CD4-positive, CD25-positive, alpha-beta regulatory T cell (primary cell): Measurements from ENCODE around the gene SPON1. TPM values are rescaled to one million over a fixed set of nuclear protein-coding genes. Genes with fewer than 3 reads are reported as not detected.

Experiments
- ATAC-seq, 2 donors: fragments of 150-1000 bp; cut with Tn5 transposase; one replicate each; pipeline ENCODE4 v1.10.0; 2021; ENCODE audit warnings: low read depth in 2 of 2, moderate number of reproducible peaks in 2 of 2, moderate library complexity in 1 of 2
- DNase-seq, 3 donors: peaks; one replicate each; pipeline versions ENCODE4 v3.0.0 to v3.0.0-alpha.2; 2012 to 2022; ENCODE audit warnings: mixed read lengths in 1 of 3
- H3K27ac ChIP-seq: one replicate; pipeline ENCODE4 v1.7.0; 2013; ENCODE audit warnings: mild to moderate bottlenecking, low read length; ENCODE audit not compliant: insufficient read depth, poor library complexity, severe bottlenecking
- H3K27me3 ChIP-seq: one replicate; pipeline ENCODE4 v1.7.0; 2013; ENCODE audit warnings: low read length; ENCODE audit not compliant: control insufficient read depth, insufficient read depth
- H3K36me3 ChIP-seq: one replicate; pipeline ENCODE4 v1.7.0; 2013; ENCODE audit warnings: mild to moderate bottlenecking, low read length, moderate library complexity; ENCODE audit not compliant: control insufficient read depth, insufficient read depth
- H3K4me1 ChIP-seq: 2 replicates; pipeline ENCODE4 v1.7.0; 2013; ENCODE audit warnings: mild to moderate bottlenecking, low read length; ENCODE audit not compliant: insufficient read depth, control insufficient read depth, poor library complexity, severe bottlenecking
- H3K4me3 ChIP-seq: one replicate; pipeline ENCODE4 v1.7.0; 2013; ENCODE audit warnings: low read depth, mild to moderate bottlenecking, low read length, moderate library complexity
- H3K9me3 ChIP-seq, 2 experiments: 1 replicate in 1 of 2; 2 replicates in 1 of 2; pipeline ENCODE4 v1.7.0; 2013; ENCODE audit warnings: low read length in 2 of 2, mild to moderate bottlenecking in 1 of 2, moderate library complexity in 1 of 2; ENCODE audit not compliant: control insufficient read depth in 2 of 2
- H3K27ac Mint-ChIP-seq, 3 donors: one replicate each; pipeline ENCODE4 v1.8.0; 2020 to 2022; ENCODE audit warnings: mild to moderate bottlenecking in 3 of 3, mixed read lengths in 3 of 3, moderate library complexity in 2 of 3
- H3K27me3 Mint-ChIP-seq: one replicate; pipeline ENCODE4 v1.8.0; 2022; ENCODE audit warnings: mild to moderate bottlenecking, mixed read lengths
- H3K36me3 Mint-ChIP-seq: one replicate; pipeline ENCODE4 v1.8.0; 2020; ENCODE audit warnings: mixed read lengths
- H3K4me1 Mint-ChIP-seq, 4 donors: one replicate each; pipeline ENCODE4 v1.8.0; 2020 to 2022; ENCODE audit warnings: mixed read lengths in 4 of 4, mild to moderate bottlenecking in 1 of 4
- H3K4me3 Mint-ChIP-seq, 4 donors: one replicate each; pipeline ENCODE4 v1.8.0; 2020 to 2022; ENCODE audit warnings: mild to moderate bottlenecking in 4 of 4, mixed read lengths in 4 of 4, moderate library complexity in 3 of 4
- H3K9me3 Mint-ChIP-seq, 7 donors: one replicate each; pipeline ENCODE4 v1.8.0; 2020 to 2022; ENCODE audit warnings: mixed read lengths in 7 of 7, mild to moderate bottlenecking in 3 of 7, moderate library complexity in 2 of 7
- polyA plus RNA-seq, 4 donors: library from polyadenylated mRNA; unstranded; fragments of 300-500 nt; fragmentation: Illumina TruSeq; gene quantifications; one replicate each; pipeline ENCODE4 v1.2.3, GENCODE V29; 2021
- total RNA-seq: library from RNA; stranded (reverse); gene quantifications from one replicate; pipeline ENCODE4 v1.2.3, GENCODE V29; 2022

The SPON1 gene
- total and polyA plus RNA-seq, 5 donors from 2014 or later: 0.45 to 1.2 (median 0.86) TPM

GRCh38 chr11:14007566-14007965, 45.0 kb downstream of the SPON1 start:
- Histone ChIP-seq H3K9me3 (no peaks in the 10 kb centered on the region), H3K27me3 (no peaks in the 10 kb centered on the region), H3K27ac (no peak overlapping the region), H3K4me3 (no peak overlapping the region), H3K4me1 (no peaks in the 10 kb centered on the region), H3K36me3 (no peaks in the 10 kb centered on the region)
- ATAC-seq: no peak
- H3K27me3 Mint-ChIP-seq: peaks cover 15% of the 10 kb centered on the region
- H3K4me1 Mint-ChIP-seq: no peaks in the 10 kb centered on the region
- H3K9me3 Mint-ChIP-seq: peaks cover 0 to 9% (median 2%) of the 10 kb centered on the region in 7 donors
- no peaks in the 10 kb centered on the region for H3K36me3 Mint-ChIP-seq
- no peak overlapping the region for H3K4me3 Mint-ChIP-seq
- no peak overlapping the region for H3K27ac Mint-ChIP-seq
- no peak for DNase-seq

GRCh38 chr11:14010665-14011064, 48.1 kb downstream of the SPON1 start:
- Mint-ChIP-seq H3K4me3 (no peak overlapping the region), H3K4me1 (no peaks in the 10 kb centered on the region), H3K27me3 (peaks cover 10% of the 10 kb centered on the region), H3K27ac (no peak overlapping the region), H3K9me3 (no peaks in the 10 kb centered on the region), H3K36me3 (no peaks in the 10 kb centered on the region)
- Histone ChIP-seq H3K27ac (no peak overlapping the region), H3K27me3 (no peaks in the 10 kb centered on the region), H3K9me3 (no peaks in the 10 kb centered on the region), H3K4me1 (no peaks in the 10 kb centered on the region), H3K4me3 (no peak overlapping the region), H3K36me3 (no peaks in the 10 kb centered on the region)
- DNase-seq (no peak), ATAC-seq (no peak)

GRCh38 chr11:14012846-14013245, 50.3 kb downstream of the SPON1 start:
- Mint-ChIP-seq H3K36me3 (no peaks in the 10 kb centered on the region), H3K27ac (peak overlapping the region in 1 of 3 donors; percentile 15), H3K27me3 (peaks cover 5% of the 10 kb centered on the region), H3K4me1 (no peaks in the 10 kb centered on the region), H3K4me3 (no peak overlapping the region), H3K9me3 (peaks cover 0 to 1% (median 0%) of the 10 kb centered on the region in 7 donors)
- H3K4me3 ChIP-seq: no peak overlapping the region
- ATAC-seq (no peak), DNase-seq (no peak)
- H3K36me3 ChIP-seq: no peaks in the 10 kb centered on the region
- H3K27ac ChIP-seq: no peak overlapping the region
- H3K4me1 ChIP-seq: no peaks in the 10 kb centered on the region
- no peaks in the 10 kb centered on the region for H3K9me3 ChIP-seq
- no peaks in the 10 kb centered on the region for H3K27me3 ChIP-seq

- H3K27me3 Mint-ChIP-seq: peaks cover 11% of the 10 kb centered on the region
- no peak overlapping the region for H3K27ac Mint-ChIP-seq
- DNase-seq: no peak
- ATAC-seq: no peak
- peaks cover 0 to 1% (median 0%) of the 10 kb centered on the region in 7 donors for H3K9me3 Mint-ChIP-seq
- no peak overlapping the region for H3K4me3 Mint-ChIP-seq
- H3K27me3 ChIP-seq: peaks cover 2% of the 10 kb centered on the region
- H3K4me3 ChIP-seq: no peak overlapping the region
- H3K36me3 ChIP-seq: no peaks in the 10 kb centered on the region
- no peaks in the 10 kb centered on the region for H3K9me3 ChIP-seq
- H3K36me3 Mint-ChIP-seq: no peaks in the 10 kb centered on the region
- no peaks in the 10 kb centered on the region for H3K4me1 Mint-ChIP-seq
- H3K4me1 ChIP-seq: no peaks in the 10 kb centered on the region
- no peak overlapping the region for H3K27ac ChIP-seq
Measured at GRCh38 chr11:14015711-14016110, 53.2 kb downstream of the SPON1 start.

- H3K4me3 ChIP-seq: no peak overlapping the region
- ATAC-seq: no peak
- H3K36me3 Mint-ChIP-seq: no peaks in the 10 kb centered on the region
- H3K27me3 ChIP-seq: peaks cover 2% of the 10 kb centered on the region
- H3K4me1 Mint-ChIP-seq: peaks cover 0 to 2% (median 0%) of the 10 kb centered on the region in 4 donors
- H3K4me1 ChIP-seq: no peaks in the 10 kb centered on the region
- no peak overlapping the region for H3K27ac Mint-ChIP-seq
- H3K4me3 Mint-ChIP-seq: no peak overlapping the region
- H3K36me3 ChIP-seq: no peaks in the 10 kb centered on the region
- peaks cover 15% of the 10 kb centered on the region for H3K27me3 Mint-ChIP-seq
- no peak overlapping the region for H3K27ac ChIP-seq
- H3K9me3 Mint-ChIP-seq: peaks cover 0 to 1% (median 0%) of the 10 kb centered on the region in 7 donors
- no peak for DNase-seq
- no peaks in the 10 kb centered on the region for H3K9me3 ChIP-seq
Measured at GRCh38 chr11:14018441-14018840, 55.9 kb downstream of the SPON1 start.

GRCh38 chr11:14021738-14022137, 59.2 kb downstream of the SPON1 start:
- H3K27me3 ChIP-seq: peaks cover 2% of the 10 kb centered on the region
- Mint-ChIP-seq H3K36me3 (no peaks in the 10 kb centered on the region), H3K4me1 (peaks cover 0 to 2% (median 0%) of the 10 kb centered on the region in 4 donors), H3K9me3 (no peaks in the 10 kb centered on the region), H3K27ac (no peak overlapping the region), H3K27me3 (peaks cover 11% of the 10 kb centered on the region), H3K4me3 (no peak overlapping the region)
- no peaks in the 10 kb centered on the region for H3K36me3 ChIP-seq
- DNase-seq: no peak
- ATAC-seq: no peak
- no peaks in the 10 kb centered on the region for H3K9me3 ChIP-seq
- no peak overlapping the region for H3K4me3 ChIP-seq
- H3K27ac ChIP-seq: no peak overlapping the region
- H3K4me1 ChIP-seq: no peaks in the 10 kb centered on the region

- Histone ChIP-seq H3K9me3 (no peaks in the 10 kb centered on the region), H3K27ac (no peak overlapping the region), H3K27me3 (peaks cover 2% of the 10 kb centered on the region), H3K36me3 (no peaks in the 10 kb centered on the region), H3K4me3 (no peak overlapping the region), H3K4me1 (no peaks in the 10 kb centered on the region)
- Mint-ChIP-seq H3K27me3 (peaks cover 15% of the 10 kb centered on the region), H3K4me3 (no peak overlapping the region), H3K4me1 (peaks cover 0 to 2% (median 0%) of the 10 kb centered on the region in 4 donors), H3K36me3 (no peaks in the 10 kb centered on the region), H3K27ac (no peak overlapping the region), H3K9me3 (no peaks in the 10 kb centered on the region)
- ATAC-seq (no peak), DNase-seq (no peak)
Measured at GRCh38 chr11:14022251-14022650, 59.7 kb downstream of the SPON1 start.

- H3K27ac ChIP-seq: no peak overlapping the region
- ATAC-seq: no peak
- H3K27ac Mint-ChIP-seq: no peak overlapping the region
- H3K36me3 Mint-ChIP-seq: no peaks in the 10 kb centered on the region
- no peak overlapping the region for H3K4me3 Mint-ChIP-seq
- no peaks in the 10 kb centered on the region for H3K4me1 ChIP-seq
- no peaks in the 10 kb centered on the region for H3K9me3 ChIP-seq
- no peak overlapping the region for H3K4me3 ChIP-seq
- H3K36me3 ChIP-seq: no peaks in the 10 kb centered on the region
- H3K27me3 Mint-ChIP-seq: peaks cover 15% of the 10 kb centered on the region
- peaks cover 0 to 2% (median 0%) of the 10 kb centered on the region in 4 donors for H3K4me1 Mint-ChIP-seq
- DNase-seq: no peak
- H3K9me3 Mint-ChIP-seq: no peaks in the 10 kb centered on the region
- H3K27me3 ChIP-seq: peaks cover 2% of the 10 kb centered on the region
Measured at GRCh38 chr11:14022821-14023220, 60.3 kb downstream of the SPON1 start.
